Measurements from ENCODE around the gene NOL12.
"Not testable (repeated sequence)": the region's sequence is repeated elsewhere in the genome, so short reads cannot be mapped to it uniquely, and the experiment has no call there.

The NOL12 gene

DNA sequence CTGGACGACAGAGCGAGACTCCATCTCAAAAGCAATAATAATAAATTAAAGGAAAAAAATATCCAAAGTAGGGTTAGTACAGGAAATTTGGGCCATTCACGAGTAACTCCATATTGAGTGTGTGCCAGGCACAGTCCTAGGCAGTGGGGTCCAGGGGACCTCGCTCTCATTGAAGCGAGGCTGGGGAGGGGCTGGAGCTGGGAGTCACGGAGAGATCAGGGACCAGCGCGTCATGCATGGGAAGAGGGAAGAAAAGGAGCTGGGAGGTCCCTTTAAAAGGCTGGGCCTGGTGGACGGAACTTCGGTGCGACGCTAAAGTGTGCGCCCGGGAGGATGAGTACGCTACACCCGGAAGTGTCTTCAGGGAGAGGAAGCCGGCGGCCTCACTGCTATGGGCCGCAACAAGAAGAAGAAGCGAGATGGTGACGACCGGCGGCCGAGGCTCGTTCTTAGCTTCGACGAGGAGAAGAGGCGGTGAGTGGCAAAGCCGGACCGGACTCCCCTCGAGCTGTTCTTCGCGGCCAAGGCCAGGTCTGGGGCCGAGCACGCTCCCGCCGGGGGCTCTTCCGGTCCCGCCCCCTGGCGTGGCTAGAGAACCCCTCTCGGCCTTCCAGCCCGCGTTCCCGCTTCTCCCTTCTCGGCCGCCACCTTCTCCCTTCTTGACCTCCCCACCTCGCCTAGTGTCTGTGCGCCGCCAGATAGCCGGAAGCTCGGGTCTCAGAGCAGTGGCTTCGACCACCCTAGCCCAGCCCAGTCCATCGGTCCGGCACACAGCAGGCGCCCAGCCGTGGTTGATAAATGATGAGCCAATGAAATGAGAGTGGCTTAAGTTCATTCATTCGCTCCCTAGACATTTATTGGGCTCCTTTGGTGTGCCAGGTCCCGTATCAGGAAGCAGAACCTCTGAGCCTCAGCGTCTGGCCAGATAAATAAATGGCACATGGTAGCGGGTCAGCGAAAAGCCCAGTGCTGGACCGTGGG lies at the start of gene NOL12:
Gene NOL12, plus strand, starts transcription at position 342 of the 981 bp plus-strand sequence. Its CDS starts 50 bp downstream, at position 392.
- no peak for FAIRE-seq

- no peak for FAIRE-seq
These were observed 49.2 kb upstream of the NOL12 start for GRCh38 chr22:37636949-37637273.

DNA sequence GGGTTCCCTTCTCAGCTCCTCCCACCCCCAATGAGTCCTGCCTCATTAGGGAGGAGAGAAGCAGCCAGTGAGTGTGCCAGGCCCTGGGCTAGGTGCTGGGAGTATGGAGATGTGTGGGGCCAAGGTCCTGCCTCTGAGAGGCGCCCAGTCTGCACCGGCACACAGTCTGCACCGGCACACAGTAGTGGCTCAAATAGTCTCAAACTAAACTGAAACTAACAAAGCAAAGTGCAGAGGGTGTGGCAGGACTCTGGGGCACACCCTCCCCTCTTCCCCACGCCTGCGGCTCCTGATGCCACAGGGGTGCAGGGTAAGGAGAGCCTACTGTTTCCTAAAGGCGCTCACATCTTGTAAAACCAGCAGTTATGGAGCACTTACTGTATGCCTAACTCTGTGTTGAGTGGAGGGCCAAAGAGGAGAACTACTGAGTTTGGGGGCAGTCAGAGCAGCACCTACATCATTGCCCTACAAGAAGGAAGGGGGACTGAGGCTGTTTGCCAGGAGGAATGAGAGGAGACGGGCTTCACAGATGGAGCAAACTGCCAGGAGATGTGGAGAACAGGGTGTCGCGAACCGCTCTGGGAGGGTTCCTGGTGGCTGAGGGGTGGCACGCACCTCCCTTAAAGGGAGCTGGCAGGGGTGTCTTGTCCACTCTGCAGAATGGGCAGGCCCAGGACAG lies 47.6 kb upstream of the NOL12 start:
- no peak for FAIRE-seq

GRCh38 chr22:37639070-37639760 lies 46.9 kb upstream of the NOL12 start, which contains the start of gene SH3BP1:
Gene SH3BP1, plus strand, starts transcription at chr22:37639669. Its CDS starts 119 bp downstream, at chr22:37639788.
- FAIRE-seq, result no peak

DNA sequence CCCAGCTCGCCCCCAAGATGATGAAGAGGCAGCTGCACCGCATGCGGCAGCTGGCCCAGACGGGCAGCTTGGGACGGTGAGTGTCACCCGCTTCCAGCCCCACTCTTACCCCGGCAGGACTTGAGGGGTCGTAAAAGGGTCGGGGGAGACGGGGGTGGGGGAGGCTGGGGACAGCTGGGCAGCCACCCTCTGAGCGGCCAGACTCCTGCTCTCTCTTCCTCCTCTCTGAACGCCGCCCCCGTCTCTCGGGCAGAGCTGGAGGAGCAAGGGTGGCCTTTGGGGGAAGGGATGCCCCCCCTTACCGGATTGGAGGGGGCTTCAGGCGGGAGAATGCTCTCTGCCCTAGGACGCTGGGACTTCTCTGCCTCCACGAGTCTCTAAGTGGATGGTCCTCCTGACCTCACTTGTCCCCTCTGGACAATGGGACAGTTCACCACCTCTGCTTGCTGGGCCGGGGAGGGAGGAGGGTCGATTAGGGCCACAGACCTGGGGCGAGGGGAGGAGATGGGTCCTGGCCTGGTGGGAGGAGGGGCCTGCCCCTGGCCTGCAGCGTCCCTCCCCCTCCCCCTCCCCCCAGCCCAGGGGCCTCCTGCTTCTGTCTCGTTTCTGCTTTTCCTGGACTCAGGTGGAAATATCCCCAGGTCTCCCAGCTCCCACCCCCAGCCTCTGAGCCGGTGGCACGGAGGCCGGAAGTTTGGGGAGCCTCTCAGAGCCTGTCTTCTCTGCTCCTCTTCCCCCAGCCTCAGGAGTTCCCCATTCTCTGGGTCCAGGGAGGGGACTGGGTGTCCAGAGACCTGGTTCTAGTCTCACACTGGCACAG lies 46.2 kb upstream of the NOL12 start:
- FAIRE-seq, result no peak

DNA sequence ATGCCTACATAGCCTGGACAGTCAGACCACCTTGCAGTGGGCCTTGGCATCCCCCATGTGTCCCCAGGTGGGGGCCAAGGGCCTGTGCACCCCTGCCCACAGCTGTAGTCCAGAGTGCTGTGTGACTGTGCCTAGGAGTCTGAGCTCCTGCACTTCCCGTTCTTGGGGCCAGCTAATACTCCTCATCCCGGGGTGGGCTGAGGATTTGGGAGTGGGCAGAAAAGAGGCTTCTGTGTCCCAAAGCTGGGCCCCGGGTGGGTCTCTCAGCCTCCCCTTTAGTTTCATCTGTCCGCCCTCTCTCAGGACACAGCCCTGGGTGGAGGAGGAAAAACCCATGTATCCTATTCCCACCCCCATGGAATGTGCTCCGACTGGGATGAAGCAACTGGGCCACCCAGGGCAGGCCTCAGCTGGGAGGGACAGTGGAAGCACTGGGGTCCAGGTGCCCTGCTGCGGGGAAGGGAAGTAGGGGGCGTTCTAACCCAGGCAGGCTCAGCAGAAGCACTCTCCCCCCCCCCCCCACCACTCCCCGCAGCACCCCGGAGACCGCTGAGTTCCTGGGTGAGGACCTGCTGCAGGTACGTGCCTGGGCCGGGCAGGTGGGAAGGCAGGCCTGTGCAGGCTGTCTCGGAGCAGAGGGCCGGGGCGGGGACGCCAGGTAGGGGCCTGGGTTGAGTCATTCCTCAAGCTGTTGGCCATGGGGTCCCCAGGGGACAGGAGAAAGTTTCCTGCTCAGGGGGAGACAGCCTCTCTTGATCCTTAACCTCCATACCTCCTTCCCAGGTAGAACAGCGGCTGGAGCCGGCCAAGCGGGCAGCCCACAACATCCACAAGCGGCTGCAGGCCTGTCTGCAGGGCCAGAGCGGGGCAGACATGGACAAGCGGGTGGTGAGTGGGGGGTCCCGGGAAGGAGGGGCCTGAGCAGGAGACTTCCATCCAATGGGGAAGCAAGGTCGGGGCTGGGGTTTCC lies 45.3 kb upstream of the NOL12 start:
- FAIRE-seq, result no peak

DNA sequence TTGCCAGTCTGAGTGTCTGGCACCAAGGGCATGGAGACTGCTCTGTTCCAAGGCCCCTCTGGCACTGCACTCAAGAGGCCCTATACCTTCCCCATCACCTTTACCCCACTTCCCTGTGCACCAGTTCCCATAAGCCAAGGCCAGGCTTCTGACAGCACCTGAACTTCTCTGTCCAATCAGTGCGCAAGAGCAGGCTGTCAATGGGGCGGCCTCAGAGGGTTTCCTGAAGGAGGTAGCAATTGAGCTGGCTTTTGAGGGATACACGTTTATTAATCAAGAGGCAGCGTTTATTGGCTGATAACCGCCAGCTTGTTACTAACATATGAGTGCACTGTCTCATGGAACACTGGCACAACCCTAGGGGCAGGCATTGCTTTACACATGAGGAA lies 44.6 kb upstream of the NOL12 start:
- FAIRE-seq, result no peak

- no peak for FAIRE-seq
These were observed 42.8 kb upstream of the NOL12 start for GRCh38 chr22:37643225-37643847.

DNA sequence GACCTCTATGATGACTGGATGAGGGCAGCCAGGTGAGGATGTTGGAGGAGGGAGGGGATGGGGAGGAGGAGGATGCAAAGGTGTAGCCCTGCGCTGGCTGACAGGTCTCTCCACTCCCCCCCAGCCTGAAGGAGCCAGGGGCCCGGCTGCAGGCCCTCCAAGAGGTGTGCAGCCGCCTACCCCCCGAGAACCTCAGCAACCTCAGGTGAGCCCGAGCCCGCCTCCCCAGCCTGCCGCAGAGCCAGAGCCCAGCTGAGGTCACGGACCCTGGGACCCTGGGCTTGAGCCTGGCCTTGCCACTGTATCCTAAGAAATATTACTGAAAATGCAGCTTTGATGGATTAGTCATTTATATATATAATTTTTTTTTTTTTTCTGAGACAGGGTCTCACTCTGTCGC lies 38.8 kb upstream of the NOL12 start:
- no peak for FAIRE-seq

- no peak for FAIRE-seq
These were observed 38.2 kb upstream of the NOL12 start for GRCh38 chr22:37647928-37648327.

DNA sequence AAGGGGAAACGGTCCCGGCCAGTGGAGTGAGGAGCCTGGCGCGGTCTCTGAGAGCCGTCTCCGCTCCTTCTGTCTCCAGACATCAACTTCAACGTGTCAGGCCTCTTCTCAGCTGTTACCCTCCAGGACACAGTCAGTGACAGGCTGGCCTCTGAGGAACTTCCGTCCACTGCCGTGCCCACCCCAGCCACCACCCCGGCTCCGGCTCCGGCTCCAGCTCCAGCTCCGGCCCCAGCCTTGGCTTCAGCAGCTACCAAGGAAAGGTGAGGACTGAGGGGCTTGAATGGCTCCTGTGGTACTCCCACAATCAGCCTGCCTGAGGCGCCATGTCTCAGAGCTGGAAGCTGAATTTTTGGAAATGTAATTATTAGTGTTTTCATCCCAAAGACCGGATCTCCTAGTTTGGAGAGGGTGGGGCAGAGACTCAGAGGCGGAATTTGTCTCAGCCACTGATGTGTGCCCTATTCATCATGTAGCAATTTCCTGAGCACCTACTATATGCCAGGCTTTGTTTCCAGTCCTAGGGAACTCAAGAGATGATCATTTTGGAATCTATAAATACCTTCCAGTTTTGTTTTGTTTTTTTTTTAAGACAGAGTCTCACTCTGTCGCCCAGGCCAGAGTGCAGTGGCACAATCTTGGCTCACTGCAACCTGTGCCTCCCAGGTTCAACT lies 35.5 kb upstream of the NOL12 start:
- FAIRE-seq, result no peak

- FAIRE-seq, result no peak
These were observed 31.4 kb upstream of the NOL12 start for GRCh38 chr22:37654563-37655251.

- FAIRE-seq, result no peak
These were observed 30.9 kb upstream of the NOL12 start for GRCh38 chr22:37655252-37655563.

GRCh38 chr22:37656583-37656982 lies 29.6 kb upstream of the NOL12 start:
- not testable (repeated sequence) for FAIRE-seq

- FAIRE-seq, result no peak
These were observed 28.5 kb upstream of the NOL12 start for GRCh38 chr22:37657590-37658132.

DNA sequence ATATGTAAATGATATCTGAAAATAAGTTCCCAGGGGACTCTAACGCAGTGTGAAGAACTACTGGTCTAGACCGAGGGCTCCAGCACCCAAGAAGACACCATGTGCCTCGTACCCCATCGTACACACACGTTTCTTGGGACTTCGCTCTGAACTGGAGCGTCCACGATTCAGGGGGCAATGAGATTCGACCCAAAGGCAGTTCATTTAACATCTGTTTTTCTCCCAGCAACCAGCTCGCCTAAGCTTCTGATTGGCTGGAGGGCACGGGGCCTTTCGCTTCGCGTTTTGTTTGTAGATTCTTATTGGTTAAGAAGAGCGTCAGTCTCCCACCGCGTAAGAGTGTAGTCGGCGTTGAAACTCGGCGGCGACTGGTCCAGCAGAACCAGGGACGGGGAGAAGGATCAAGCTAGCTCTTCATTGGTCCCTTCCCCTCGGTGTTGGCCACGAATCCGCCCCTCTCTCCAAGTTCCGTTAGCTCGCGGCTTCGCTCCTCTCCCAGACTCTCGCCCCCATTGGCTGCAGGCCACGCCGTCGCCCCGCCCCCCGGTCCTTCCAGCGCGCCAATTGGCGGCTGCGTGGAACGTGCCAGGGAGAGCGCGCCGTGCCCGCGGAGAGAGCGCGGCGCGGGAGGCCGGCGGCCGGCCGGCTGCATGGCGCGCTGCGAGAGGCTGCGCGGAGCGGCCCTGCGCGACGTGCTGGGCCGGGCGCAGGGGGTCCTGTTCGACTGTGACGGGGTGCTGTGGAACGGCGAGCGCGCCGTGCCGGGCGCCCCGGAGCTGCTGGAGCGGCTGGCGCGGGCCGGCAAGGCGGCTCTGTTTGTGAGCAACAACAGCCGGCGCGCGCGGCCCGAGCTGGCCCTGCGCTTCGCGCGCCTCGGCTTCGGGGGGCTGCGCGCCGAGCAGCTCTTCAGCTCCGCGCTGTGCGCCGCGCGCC lies 27.7 kb upstream of the NOL12 start, which contains the start of gene PDXP:
Gene PDXP, plus strand, starts transcription at position 591 of the 933 bp plus-strand sequence. Its CDS starts 60 bp downstream, at position 651.
- FAIRE-seq, result peak; percentile 99

GRCh38 chr22:37659066-37659896 lies 26.9 kb upstream of the NOL12 start:
- no peak for FAIRE-seq
